DND-41 (cell line): ENCODE data around the gene ARHGAP6.

Experiments
- ATAC-seq: fragments of 200-7000 bp; cut with Tn5 transposase; 3 replicates; pipeline ENCODE4 v1.9.1; 2021; ENCODE audit warnings: low read depth; ENCODE audit not compliant: insufficient read depth
- DNase-seq: peaks from one replicate; pipeline ENCODE4 v3.0.0-alpha.2; 2020
- H2AFZ ChIP-seq: 2 replicates; pipeline ENCODE4 v1.6.0; 2012; ENCODE audit warnings: low read depth, low read length
- H3K27ac ChIP-seq: 2 replicates; pipeline ENCODE4 v1.5.1; 2012; ENCODE audit warnings: low read length, inconsistent platforms
- H3K27me3 ChIP-seq: fragments of 200-600 bp; sonication (generic); 2 replicates; pipeline ENCODE4 v1.6.0; 2012; ENCODE audit warnings: low read length, mild to moderate bottlenecking, inconsistent platforms; ENCODE audit not compliant: insufficient read depth, poor library complexity
- H3K36me3 ChIP-seq: 2 replicates; pipeline ENCODE4 v1.5.1; 2012; ENCODE audit warnings: low read length, inconsistent platforms; ENCODE audit not compliant: insufficient read depth
- H3K4me1 ChIP-seq: 2 replicates; pipeline ENCODE4 v1.5.1; 2012; ENCODE audit warnings: mild to moderate bottlenecking, low read length; ENCODE audit not compliant: insufficient read depth
- H3K4me2 ChIP-seq: 2 replicates; pipeline ENCODE4 v1.6.0; 2012; ENCODE audit warnings: mild to moderate bottlenecking, moderate library complexity, low read length, inconsistent platforms; ENCODE audit not compliant: insufficient read depth
- H3K4me3 ChIP-seq, 2 experiments: fragments of 200-600 bp in 1 of 2; shearing (Covaris generic) in 1 of 2; 2 replicates each; pipeline ENCODE4 v1.5.1; 2012 to 2016; ENCODE audit warnings: inconsistent platforms in 2 of 2, low read length in 2 of 2, mild to moderate bottlenecking in 2 of 2, low read depth in 1 of 2, moderate library complexity in 1 of 2
- H3K79me2 ChIP-seq: 2 replicates; pipeline ENCODE4 v1.6.0; 2012; ENCODE audit warnings: low read length, inconsistent platforms; ENCODE audit not compliant: insufficient read depth
- H3K9ac ChIP-seq: 2 replicates; pipeline ENCODE4 v1.6.0; 2012; ENCODE audit warnings: low read depth, mild to moderate bottlenecking, inconsistent platforms, low read length, moderate library complexity
- H3K9me3 ChIP-seq: 2 replicates; pipeline ENCODE4 v1.5.1; 2012; ENCODE audit warnings: low read length, moderate library complexity, mild to moderate bottlenecking, inconsistent platforms; ENCODE audit not compliant: insufficient read depth, severe bottlenecking
- H4K20me1 ChIP-seq: 2 replicates; pipeline ENCODE4 v1.6.0; 2012; ENCODE audit warnings: low read length; ENCODE audit not compliant: insufficient read depth
- CTCF ChIP-seq: IDR thresholded peaks from 2 replicates; pipeline ENCODE4 v1.5.1; 2012; ENCODE audit warnings: borderline replicate concordance, low read length, moderate library complexity, mild to moderate bottlenecking; ENCODE audit not compliant: poor library complexity, severe bottlenecking; ENCODE audit errors: extremely low read depth
- EZH2 ChIP-seq: IDR thresholded peaks from 3 replicates; pipeline ENCODE4 v1.6.1; 2012; ENCODE audit warnings: borderline replicate concordance, low read depth, mild to moderate bottlenecking, moderate library complexity, low read length, inconsistent platforms; ENCODE audit not compliant: severe bottlenecking

ARHGAP6 gene

GRCh38 chrX:11688201-11688600 lies 22.5 kb upstream of the ARHGAP6 start:
- no peaks in the 10 kb centered on the region for H3K4me1 ChIP-seq
- no peak overlapping the region for H2AFZ ChIP-seq
- no peak overlapping the region for H3K27ac ChIP-seq
- no peak for TF ChIP-seq CTCF
- TF ChIP-seq EZH2: no peak
- no peak overlapping the region for H3K4me3 ChIP-seq
- no peaks in the 10 kb centered on the region for H3K36me3 ChIP-seq
- no peaks in the 10 kb centered on the region for H3K79me2 ChIP-seq
- ATAC-seq (no peak), DNase-seq (no peak)
- no peaks in the 10 kb centered on the region for H3K9me3 ChIP-seq
- no peak overlapping the region for H3K9ac ChIP-seq
- H3K4me2 ChIP-seq: no peak overlapping the region
- H4K20me1 ChIP-seq: no peaks in the 10 kb centered on the region
- H3K27me3 ChIP-seq: no peaks in the 10 kb centered on the region

GRCh38 chrX:11687157-11687556 lies 21.4 kb upstream of the ARHGAP6 start:
- Histone ChIP-seq H3K27me3 (no peaks in the 10 kb centered on the region), H3K79me2 (no peaks in the 10 kb centered on the region), H3K4me3 (no peak overlapping the region), H3K9ac (no peak overlapping the region), H3K9me3 (no peaks in the 10 kb centered on the region), H3K27ac (no peak overlapping the region), H2AFZ (no peak overlapping the region), H3K4me1 (no peaks in the 10 kb centered on the region), H3K4me2 (no peak overlapping the region), H3K36me3 (no peaks in the 10 kb centered on the region), H4K20me1 (no peaks in the 10 kb centered on the region)
- TF ChIP-seq CTCF (no peak), EZH2 (no peak)
- no peak for ATAC-seq
- no peak for DNase-seq

GRCh38 chrX:11683057-11683456 lies 17.3 kb upstream of the ARHGAP6 start:
- DNase-seq (no peak), ATAC-seq (no peak)
- Histone ChIP-seq H3K9ac (no peak overlapping the region), H3K79me2 (no peaks in the 10 kb centered on the region), H3K4me3 (no peak overlapping the region), H2AFZ (no peak overlapping the region), H3K9me3 (no peaks in the 10 kb centered on the region), H3K36me3 (no peaks in the 10 kb centered on the region), H3K27me3 (no peaks in the 10 kb centered on the region), H3K4me1 (no peaks in the 10 kb centered on the region), H4K20me1 (no peaks in the 10 kb centered on the region), H3K4me2 (no peak overlapping the region), H3K27ac (no peak overlapping the region)
- no peak for TF ChIP-seq CTCF
- no peak for TF ChIP-seq EZH2

GRCh38 chrX:11678158-11678557 lies 12.4 kb upstream of the ARHGAP6 start:
- H3K4me2 ChIP-seq: no peak overlapping the region
- H4K20me1 ChIP-seq: no peaks in the 10 kb centered on the region
- no peaks in the 10 kb centered on the region for H3K36me3 ChIP-seq
- DNase-seq (no peak), ATAC-seq (no peak)
- no peak overlapping the region for H2AFZ ChIP-seq
- no peaks in the 10 kb centered on the region for H3K79me2 ChIP-seq
- TF ChIP-seq EZH2 (no peak), CTCF (peak; percentile 36)
- H3K4me3 ChIP-seq: no peak overlapping the region
- H3K9ac ChIP-seq: no peak overlapping the region
- no peaks in the 10 kb centered on the region for H3K9me3 ChIP-seq
- H3K27me3 ChIP-seq: no peaks in the 10 kb centered on the region
- no peak overlapping the region for H3K27ac ChIP-seq
- no peaks in the 10 kb centered on the region for H3K4me1 ChIP-seq
